SJCRH30 (cell line): Measurements from ENCODE around the gene ZBP1. TPM values are rescaled to one million over a fixed set of nuclear protein-coding genes. Genes with fewer than 3 reads are reported as not detected.

Experiments used
- DNase-seq, 2 experiments: peaks; one replicate each; pipeline ENCODE4 v3.0.0-alpha.2; 2015 to 2020
- H3K27ac ChIP-seq: fragments of 250-450 bp; sonication (Bioruptor Pico); 2 replicates; pipeline ENCODE4 v1.5.1; 2020; ENCODE audit warnings: mild to moderate bottlenecking, moderate library complexity
- H3K27me3 ChIP-seq: fragments of 250-450 bp; sonication (Bioruptor Pico); 2 replicates; pipeline ENCODE4 v1.5.1; 2020; ENCODE audit warnings: mild to moderate bottlenecking, moderate library complexity
- H3K36me3 ChIP-seq: fragments of 250-450 bp; sonication (Bioruptor Pico); 2 replicates; pipeline ENCODE4 v1.5.1; 2020; ENCODE audit warnings: mild to moderate bottlenecking, moderate library complexity
- H3K4me1 ChIP-seq: fragments of 250-450 bp; sonication (Bioruptor Pico); 2 replicates; pipeline ENCODE4 v1.5.1; 2020; ENCODE audit warnings: mild to moderate bottlenecking, moderate library complexity
- H3K4me3 ChIP-seq: fragments of 250-450 bp; sonication (Bioruptor Pico); 2 replicates; pipeline ENCODE4 v1.5.1; 2020; ENCODE audit warnings: mild to moderate bottlenecking, moderate library complexity
- H3K9me3 ChIP-seq: fragments of 250-450 bp; sonication (Bioruptor Pico); replicated peaks from 2 replicates; pipeline ENCODE4 v1.5.1; 2020; ENCODE audit warnings: mild to moderate bottlenecking, moderate library complexity
- total RNA-seq: library from RNA; depleted of rRNA; stranded (reverse); fragments of >200 nt; shearing (Covaris generic); gene quantifications from 2 replicates; pipeline ENCODE4 v1.2.3, GENCODE V29; 2014

Gene ZBP1
- total RNA-seq, 1 experiment from 2014 or later = 0.02 TPM

DNA sequence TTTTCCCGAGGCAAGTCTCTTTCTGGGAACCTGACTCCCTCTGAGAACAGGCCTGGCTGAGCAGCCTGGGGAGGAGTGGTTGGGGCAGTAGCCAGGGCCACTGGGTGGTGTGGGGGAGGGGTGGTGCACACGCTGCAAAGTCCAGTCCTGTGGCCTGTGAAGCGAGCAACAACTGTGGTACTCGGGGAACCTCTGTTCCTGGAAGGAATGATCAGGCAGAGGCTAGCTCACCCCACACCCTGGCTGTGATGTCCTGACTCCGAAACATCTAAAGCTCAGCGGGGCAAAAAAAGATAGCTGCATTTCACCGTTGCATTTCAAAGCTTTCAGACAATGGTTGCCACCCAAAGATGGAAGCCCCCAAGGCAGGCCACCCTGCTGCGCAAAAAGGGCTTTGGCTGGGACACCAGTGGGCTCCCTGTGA, 33.8 kb downstream of the ZBP1 start:
- no peak for DNase-seq

DNA sequence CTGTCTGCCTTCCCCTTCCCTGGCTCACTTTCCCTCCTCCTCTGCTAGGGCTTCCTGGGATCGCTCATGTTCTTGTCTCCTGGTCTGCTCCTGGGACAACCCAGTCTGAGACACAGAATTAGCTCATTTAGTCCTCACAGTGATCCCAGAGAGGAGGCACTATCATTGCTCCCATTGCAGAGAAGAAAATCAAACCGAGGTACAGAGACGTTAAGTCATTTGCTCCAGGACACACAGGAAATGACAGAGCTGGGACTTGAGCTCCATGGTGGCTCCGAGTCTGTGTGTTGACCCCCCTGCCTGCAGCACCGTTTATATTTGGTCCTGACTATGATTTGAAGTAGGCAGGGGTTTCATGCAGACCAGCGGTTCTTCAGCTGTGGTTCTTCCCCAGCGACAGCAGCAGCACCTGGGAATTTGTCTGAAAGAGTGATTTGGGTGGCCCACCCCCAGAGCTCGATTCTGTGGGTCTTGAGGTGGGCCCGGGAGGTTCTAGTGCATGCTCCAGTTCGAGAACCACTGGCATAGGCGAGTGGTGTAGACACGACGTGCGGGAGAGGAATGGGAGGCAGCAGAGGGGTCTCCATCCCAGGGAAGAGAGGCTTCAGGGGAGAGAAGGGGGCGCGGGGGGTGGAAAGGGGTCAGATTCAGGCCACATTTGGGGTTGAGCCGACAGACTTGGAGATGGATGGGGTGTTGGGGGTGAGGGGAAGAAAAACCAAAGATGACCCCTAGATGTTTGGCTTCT, 34.6 kb downstream of the ZBP1 start:
- Histone ChIP-seq H3K9me3 (peaks cover 3% of the 10 kb centered on the region; the same call in 1 of the 2 replicates), H3K27ac (no peak overlapping the region), H3K4me1 (peaks cover 6% of the 10 kb centered on the region; the same call in 1 of the 2 replicates), H3K4me3 (no peak overlapping the region), H3K27me3 (peaks cover 9% of the 10 kb centered on the region), H3K36me3 (no peaks in the 10 kb centered on the region)
- no peak for DNase-seq

More for the DNA sequence above, 33.8 kb downstream of the ZBP1 start:
- Histone ChIP-seq H3K4me1 (peaks cover 6% of the 10 kb centered on the region; the same call in 1 of the 2 replicates), H3K36me3 (no peaks in the 10 kb centered on the region), H3K4me3 (no peak overlapping the region), H3K27ac (no peak overlapping the region), H3K27me3 (peaks cover 2% of the 10 kb centered on the region), H3K9me3 (peaks cover 3% of the 10 kb centered on the region; the same call in 1 of the 2 replicates)

DNA sequence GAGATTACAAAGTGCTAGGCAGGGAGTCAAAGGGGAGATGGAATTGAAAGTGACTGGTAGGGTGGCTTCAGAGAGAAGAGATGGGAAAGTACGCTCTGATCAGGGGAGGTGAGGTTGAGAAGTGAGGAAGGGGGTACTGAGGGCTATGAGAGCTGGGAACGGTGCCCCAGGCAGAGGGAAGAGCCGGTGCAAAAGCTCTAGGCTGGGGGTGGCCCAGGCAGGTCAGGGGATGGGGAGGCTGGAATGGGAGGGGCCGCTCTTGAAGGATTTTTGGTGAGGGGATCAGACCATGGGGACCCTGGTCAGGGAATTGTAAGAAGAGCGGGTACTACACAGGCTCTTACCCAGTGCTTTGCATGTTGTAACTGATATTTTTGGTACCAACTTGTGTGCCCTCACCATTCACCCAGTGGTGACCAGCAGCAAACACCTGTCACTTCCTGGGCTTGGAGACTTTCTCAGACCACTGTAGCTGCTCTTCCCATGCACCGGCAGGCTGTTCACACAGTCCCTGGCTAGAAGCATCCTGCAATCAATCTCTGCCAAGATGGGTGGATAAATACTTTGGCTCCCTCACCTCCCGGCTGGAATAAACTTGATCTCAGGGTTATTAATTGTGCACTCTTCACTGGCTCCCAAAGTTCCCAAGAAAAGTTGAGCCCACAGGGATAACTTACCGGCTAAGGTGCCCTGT, 35.3 kb downstream of the ZBP1 start:
- peak in 1 of 2 experiments; percentile 64 for DNase-seq

DNA sequence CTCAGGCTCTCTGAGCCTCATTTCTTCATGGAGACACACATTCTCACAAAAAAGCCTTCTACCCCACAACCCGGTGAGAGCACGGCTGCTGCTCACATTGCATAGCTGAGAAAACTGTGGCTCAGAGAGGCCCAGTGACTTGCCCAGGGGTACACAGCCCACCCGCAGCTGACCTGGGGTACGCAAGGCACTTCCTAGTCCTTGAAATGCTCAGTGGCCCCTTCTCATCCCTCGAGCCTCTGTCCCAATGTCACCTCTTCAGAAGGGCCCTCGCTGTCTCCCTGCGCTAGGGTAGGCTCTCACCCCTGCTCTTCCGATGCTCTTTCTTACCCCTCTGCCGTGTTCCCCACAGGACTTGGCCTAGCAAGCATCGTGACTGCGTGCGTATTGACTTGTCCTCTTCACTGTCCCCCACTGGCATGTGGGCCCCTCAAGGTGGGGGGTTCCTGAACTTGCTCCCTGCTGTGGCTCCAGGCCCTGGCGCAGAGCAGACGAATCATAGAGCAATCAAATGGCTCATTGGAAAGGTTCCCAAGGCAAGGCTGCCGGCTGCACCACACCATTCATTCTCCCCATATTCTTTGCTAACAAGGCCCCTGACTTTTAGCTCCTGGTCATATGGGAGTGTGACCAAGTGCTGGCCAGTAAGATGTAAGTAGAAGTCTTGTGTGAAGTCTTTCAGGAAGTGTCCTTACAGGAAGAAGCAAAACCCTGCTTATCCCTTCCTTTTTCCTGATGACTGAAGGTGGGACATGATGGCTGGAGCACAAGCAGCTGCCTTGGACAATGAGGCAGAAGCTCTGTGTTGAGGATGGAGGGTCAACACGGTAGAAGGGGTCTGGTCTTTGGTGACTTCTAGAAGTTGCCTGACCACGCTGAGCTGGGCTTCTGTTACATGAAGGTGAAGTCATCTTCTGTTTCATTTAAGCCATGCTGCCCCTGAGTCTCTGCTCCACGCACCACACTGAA, 36.7 kb downstream of the ZBP1 start:
- Histone ChIP-seq H3K4me1 (peaks cover 6% of the 10 kb centered on the region; the same call in 1 of the 2 replicates), H3K36me3 (no peaks in the 10 kb centered on the region), H3K9me3 (peaks cover 3% of the 10 kb centered on the region; the same call in 1 of the 2 replicates), H3K27me3 (peaks cover 24% of the 10 kb centered on the region), H3K4me3 (no peak overlapping the region), H3K27ac (no peak overlapping the region)
- no peak for DNase-seq

More for the DNA sequence above, 35.3 kb downstream of the ZBP1 start:
- H3K27ac ChIP-seq = no peak overlapping the region
- peaks cover 3% of the 10 kb centered on the region; the same call in 1 of the 2 replicates for H3K9me3 ChIP-seq
- peaks cover 6% of the 10 kb centered on the region; the same call in 1 of the 2 replicates for H3K4me1 ChIP-seq
- H3K36me3 ChIP-seq = no peaks in the 10 kb centered on the region
- H3K27me3 ChIP-seq = peaks cover 16% of the 10 kb centered on the region
- no peak overlapping the region for H3K4me3 ChIP-seq

DNA sequence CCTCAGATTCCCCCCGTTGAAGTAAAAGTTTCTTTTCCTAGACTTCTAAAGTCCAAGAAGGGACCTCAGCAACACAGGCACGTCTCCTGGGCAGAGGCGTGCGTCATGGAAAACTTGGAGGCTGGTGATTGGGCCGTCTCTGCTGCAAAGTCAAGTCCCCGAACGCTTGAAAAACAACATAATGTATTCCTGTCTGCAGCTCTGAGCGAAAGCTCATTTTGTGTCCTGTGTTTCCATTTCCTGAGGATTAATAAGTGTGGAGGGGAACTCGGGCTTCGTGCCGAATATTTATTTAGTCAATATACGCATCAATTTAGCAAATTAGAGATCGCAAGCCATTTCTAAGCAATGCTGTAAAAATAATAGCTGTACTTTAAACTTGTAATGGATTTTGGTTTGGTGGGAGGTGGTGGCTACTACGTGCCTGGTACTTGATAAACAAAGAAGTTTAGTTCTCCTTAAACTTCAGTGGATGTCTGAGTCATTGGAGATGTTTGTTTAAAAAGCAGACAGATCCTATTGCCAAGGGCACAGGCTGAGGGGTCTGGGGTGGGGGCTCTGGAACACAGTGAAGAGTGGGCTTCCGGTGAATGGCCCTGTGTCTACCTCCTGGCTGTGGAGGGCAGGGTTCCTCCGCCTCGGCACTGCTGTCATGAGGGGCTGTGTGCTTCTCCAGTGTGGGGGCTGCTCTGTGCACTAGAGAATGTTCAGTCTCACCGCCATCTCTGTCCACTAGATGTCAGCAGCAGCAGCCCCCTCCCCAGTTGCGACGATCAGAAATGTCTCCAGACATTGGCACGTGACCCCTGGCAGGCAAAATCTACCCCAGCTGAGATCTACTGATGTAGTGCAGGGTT, 37.6 kb downstream of the ZBP1 start:
- H3K27ac ChIP-seq = no peak overlapping the region

DNA sequence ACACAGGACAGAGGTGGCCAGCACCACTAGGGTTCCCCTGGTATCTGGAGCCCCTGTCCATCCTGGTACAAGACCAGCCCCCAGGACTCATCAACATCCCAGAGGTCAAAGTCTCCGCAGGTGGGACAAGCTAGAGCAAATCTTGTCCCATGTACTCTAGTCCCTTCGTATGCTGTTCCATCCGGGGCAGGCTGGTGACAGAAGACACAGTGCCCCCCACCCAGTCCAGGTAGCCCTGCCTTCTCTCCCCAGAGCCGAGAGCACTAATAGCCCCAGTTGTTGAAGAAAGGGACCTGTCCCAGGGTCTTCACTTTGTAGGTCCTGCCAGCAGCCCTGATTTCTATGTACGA, 38.2 kb downstream of the ZBP1 start:
- Histone ChIP-seq H3K27me3 (peaks cover 29% of the 10 kb centered on the region), H3K27ac (no peak overlapping the region), H3K4me3 (no peak overlapping the region), H3K9me3 (no peaks in the 10 kb centered on the region), H3K36me3 (no peaks in the 10 kb centered on the region), H3K4me1 (peaks cover 6% of the 10 kb centered on the region; the same call in 1 of the 2 replicates)
- DNase-seq = no peak

More for the DNA sequence above, 37.6 kb downstream of the ZBP1 start:
- H3K27me3 ChIP-seq = peaks cover 29% of the 10 kb centered on the region
- H3K36me3 ChIP-seq = no peaks in the 10 kb centered on the region
- peaks cover 6% of the 10 kb centered on the region; the same call in 1 of the 2 replicates for H3K4me1 ChIP-seq
- no peaks in the 10 kb centered on the region for H3K9me3 ChIP-seq
- DNase-seq = peak; percentile 60 to 77
- peak overlapping the region; percentile 19; the same call in 1 of the 2 replicates for H3K4me3 ChIP-seq

DNA sequence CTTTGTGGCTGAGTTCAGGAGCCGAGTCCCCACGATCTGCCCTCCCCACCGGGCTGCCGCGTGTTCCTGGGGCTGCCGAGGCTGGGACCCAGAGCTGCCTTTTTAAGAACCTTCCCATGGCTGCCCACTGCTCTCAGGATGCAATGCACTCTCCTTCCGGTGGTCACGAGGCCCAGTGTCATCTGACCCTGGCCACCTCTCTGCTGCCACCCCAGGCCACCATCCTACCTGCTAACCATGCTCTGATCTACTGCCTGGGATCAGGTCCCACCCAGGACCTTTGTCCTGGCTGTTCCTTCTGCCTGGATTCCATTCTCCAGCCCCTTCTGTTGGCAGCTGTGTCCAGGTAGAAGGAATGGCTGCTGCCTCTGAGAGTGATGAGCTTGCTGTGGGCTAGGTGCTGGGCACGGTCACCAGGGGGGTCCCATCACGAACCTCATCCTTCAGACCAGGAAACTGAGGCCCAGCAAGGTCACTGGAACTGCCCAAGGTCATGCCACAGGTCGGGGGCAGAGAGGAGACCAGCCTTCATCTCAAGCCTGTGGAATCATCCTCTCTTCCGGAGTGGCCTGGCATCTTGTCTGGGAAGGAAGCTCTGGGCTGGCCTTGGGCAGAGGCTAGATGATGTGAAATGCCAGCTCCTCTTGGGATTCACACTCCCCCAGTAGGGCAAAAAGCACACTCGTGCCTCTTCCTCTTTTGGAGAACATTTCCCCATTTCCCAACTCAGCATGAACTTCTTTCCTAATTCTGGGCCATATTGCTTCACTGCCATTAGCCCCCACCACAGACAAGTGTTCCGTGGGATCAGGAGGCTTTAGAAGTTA, 38.8 kb downstream of the ZBP1 start:
- Histone ChIP-seq H3K4me1 (peaks cover 6% of the 10 kb centered on the region; the same call in 1 of the 2 replicates), H3K27ac (no peak overlapping the region), H3K27me3 (peaks cover 29% of the 10 kb centered on the region), H3K9me3 (no peaks in the 10 kb centered on the region), H3K4me3 (no peak overlapping the region), H3K36me3 (no peaks in the 10 kb centered on the region)
- DNase-seq = no peak

DNA sequence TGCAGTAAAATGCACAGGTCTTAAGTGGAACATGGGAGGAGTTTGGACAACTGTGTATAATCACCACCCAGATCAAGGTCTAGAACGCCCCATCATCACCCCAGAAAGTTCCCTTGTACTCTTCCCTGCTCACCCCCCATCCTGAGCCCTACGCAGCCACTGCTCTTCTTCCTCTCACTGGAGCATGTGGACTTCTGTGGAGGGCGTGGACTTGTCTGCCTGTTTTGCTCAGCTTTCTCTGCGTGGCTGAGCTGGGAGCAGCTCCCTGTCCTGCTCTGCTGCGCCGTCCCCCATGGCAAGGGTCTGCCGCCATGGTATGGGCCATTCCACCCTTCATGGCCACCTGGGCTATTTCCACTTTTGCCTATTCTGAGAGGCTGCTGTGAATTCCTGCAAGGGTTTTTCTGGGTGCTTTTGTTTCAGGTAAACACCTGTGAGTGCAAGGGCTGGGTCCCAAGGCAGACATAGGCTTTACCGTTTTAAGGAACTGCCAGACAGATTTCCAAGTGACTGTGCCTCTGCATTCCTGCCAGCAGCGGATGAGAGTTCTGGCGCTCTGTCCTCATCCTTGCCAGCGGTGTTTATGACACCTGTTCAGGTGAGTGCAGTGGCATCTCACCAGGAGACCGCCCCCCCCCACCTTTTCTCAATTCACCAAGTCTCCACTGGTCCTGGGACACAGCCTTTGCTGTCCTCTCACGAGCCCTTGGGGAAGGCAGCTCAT, 39.6 kb downstream of the ZBP1 start:
- no peak overlapping the region for H3K27ac ChIP-seq
- no peaks in the 10 kb centered on the region for H3K9me3 ChIP-seq
- no peaks in the 10 kb centered on the region for H3K36me3 ChIP-seq
- DNase-seq = no peak
- peaks cover 29% of the 10 kb centered on the region for H3K27me3 ChIP-seq
- peaks cover 6% of the 10 kb centered on the region; the same call in 1 of the 2 replicates for H3K4me1 ChIP-seq
- no peak overlapping the region for H3K4me3 ChIP-seq

DNA sequence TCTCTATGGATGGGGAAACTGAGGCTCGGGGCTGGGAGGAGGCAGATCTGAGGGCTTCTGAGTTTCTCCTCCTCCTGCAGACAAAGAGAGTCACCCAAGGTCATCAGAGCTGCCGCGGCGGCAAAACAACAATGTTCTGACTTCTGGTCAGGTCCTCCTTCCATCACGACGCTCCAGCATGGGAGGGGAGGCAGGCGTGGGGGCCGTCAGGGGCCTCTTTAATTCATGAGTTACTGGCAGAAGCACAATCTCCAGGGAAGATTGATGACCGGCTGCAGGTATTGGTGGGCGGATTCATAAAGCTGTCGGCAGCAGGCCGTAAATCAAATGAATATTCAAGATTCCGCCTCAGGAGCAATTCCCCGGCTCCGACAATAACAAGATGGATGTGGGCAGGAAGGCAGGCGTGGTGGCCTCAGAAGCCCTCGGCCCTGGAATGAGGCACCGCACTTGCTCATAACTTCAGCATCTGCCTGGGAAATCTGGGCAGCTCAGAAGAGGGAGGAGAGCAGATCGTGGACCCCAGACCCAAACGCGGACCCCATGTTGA, 40.3 kb downstream of the ZBP1 start:
- H3K4me1 ChIP-seq = peaks cover 4% of the 10 kb centered on the region; the same call in 1 of the 2 replicates
- no peaks in the 10 kb centered on the region for H3K36me3 ChIP-seq
- H3K9me3 ChIP-seq = no peaks in the 10 kb centered on the region
- DNase-seq = no peak
- H3K4me3 ChIP-seq = no peak overlapping the region
- no peak overlapping the region for H3K27ac ChIP-seq
- peaks cover 29% of the 10 kb centered on the region for H3K27me3 ChIP-seq

DNA sequence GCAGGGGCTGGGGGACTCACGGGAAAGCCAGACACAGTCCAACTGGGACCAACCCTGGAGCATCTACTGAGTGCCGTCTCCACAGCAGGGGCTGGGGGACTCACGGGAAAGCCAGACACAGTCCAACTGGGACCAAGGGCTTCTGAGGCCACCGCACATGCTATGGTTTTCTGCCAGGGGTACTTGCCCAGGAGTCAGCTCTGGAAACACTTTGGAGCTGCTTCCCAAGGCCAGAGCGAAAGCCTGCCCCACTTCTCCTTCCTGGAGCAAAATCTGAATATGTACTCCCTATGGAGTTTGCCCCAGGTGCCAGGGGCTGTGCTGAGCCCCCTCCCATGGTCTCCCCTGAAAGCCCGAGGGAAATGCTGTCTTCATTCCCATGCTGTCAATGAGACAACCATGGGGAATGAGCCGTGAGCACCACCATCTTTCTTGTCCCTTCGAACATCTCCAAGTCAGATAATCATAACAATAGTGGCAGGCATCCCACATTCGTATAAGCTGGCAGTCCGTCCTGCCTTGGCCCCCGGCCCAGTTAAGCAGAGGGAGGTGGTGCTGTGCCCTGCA, 40.8 kb downstream of the ZBP1 start:
- no peak for DNase-seq
- Histone ChIP-seq H3K36me3 (no peaks in the 10 kb centered on the region), H3K27me3 (peaks cover 29% of the 10 kb centered on the region), H3K27ac (no peak overlapping the region), H3K4me3 (no peak overlapping the region), H3K4me1 (peaks cover 1% of the 10 kb centered on the region), H3K9me3 (no peaks in the 10 kb centered on the region)

DNA sequence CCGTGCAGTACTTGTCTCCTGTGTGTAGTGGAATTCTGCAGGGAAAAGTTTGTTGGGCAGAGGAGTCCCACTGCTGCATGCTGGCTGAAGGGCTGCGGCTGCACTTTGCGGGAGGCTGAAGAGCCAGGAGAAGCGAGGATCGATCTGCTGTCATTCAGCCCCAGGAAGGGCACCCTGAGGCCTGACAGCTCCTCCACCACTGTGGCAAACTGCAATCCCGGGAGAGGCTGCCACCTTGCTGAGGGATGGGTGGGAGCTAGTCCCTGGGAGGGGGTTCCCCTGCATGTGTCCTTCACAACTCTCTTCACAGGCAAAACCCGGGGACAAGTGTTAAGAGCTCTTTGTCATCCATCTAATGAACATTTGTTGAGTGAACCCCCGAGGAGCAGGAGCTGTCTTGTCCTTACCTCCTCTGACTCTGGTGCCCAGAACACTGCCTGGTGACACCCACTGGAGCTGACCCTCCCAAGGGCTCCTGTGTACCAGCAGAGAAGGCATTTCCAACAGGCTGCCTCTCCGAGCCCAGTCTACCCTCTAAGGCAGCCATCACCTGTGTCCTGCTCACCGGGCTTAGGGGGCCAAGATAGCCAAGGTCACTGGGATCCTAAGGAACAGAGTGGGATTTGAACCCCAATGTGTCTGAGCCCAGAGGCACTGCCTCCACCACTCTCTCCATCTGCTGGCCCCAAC, 41.6 kb downstream of the ZBP1 start:
- peaks cover 29% of the 10 kb centered on the region for H3K27me3 ChIP-seq
- H3K36me3 ChIP-seq = no peaks in the 10 kb centered on the region
- no peak overlapping the region for H3K27ac ChIP-seq
- peaks cover 9% of the 10 kb centered on the region for H3K4me1 ChIP-seq
- H3K9me3 ChIP-seq = no peaks in the 10 kb centered on the region
- no peak overlapping the region for H3K4me3 ChIP-seq
- DNase-seq = no peak
